BJ (cell line): ENCODE data around the gene UGT1A9. TPM values are rescaled to one million over a fixed set of nuclear protein-coding genes. Genes with fewer than 3 reads are reported as not detected.

Experiments
- CTCF ChIA-PET: fragments of 350-600 bp; formaldehyde crosslinking; extraction: SDS; loops from one replicate; lab custom pipeline; 2021; ENCODE audit warnings: antibody characterized with exemption, inconsistent platforms; lab: Yijun Ruan, JAX
- POLR2A ChIA-PET: fragments of 300-600 bp; sonication (Branson Sonifier 250); formaldehyde crosslinking; extraction: SDS; loops from one replicate; lab custom pipeline; 2021; ENCODE audit warnings: antibody characterized with exemption; lab: Charles Lee
- DNase-seq: peaks from one replicate; pipeline ENCODE4 v3.0.0-alpha.2; 2011; ENCODE audit warnings: low read depth
- H3K27me3 ChIP-seq: 2 replicates; pipeline ENCODE4 v1.6.0; 2011; ENCODE audit warnings: low read length; ENCODE audit not compliant: control insufficient read depth, insufficient read depth
- H3K36me3 ChIP-seq: 2 replicates; pipeline ENCODE4 v1.5.1; 2011; ENCODE audit warnings: low read length; ENCODE audit not compliant: control insufficient read depth, insufficient read depth
- H3K4me3 ChIP-seq: 2 replicates; pipeline ENCODE4 v1.5.1; 2011; ENCODE audit warnings: low read depth, mild to moderate bottlenecking, control low read depth, low read length
- polyA plus RNA-seq: library from polyadenylated mRNA; depleted of rRNA; stranded (reverse); fragments of >200 nt; gene quantifications from 2 replicates; pipeline ENCODE4 v1.2.3, GENCODE V29; 2011
- TF ChIP-seq, protein P1 (sequence below): IDR thresholded peaks from 2 replicates; pipeline ENCODE4 v1.5.1; 2011; ENCODE audit warnings: low read depth, mild to moderate bottlenecking, control low read depth, inconsistent platforms, low read length, moderate library complexity; ENCODE audit not compliant: insufficient read depth

The UGT1A9 gene
- polyA plus RNA-seq, 1 experiment = not detected

DNA sequence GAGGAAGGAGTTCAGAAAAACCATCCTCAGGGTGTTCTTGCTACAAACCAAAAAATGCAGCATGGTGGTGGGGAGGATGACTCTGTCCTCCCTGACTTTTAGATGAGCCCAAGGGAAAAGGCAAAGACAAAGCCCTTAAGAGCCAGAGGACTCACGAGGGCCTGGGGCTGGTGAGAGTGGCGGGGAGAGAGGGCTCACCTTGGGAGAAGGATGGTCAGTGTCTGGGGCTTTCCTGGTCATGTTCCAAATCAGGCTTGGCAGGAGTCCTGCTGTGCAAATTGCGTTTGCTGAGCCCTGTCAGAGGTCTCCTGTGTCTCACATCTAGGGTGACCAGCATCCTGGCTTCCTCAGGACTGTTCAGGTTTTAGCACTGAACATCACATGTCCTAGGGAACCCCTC is 93.1 kb downstream of the UGT1A9 start:
- Histone ChIP-seq H3K27me3 (no peaks in the 10 kb centered on the region), H3K36me3 (no peaks in the 10 kb centered on the region), H3K4me3 (no peak overlapping the region)
- TF ChIP-seq, protein P1, sequence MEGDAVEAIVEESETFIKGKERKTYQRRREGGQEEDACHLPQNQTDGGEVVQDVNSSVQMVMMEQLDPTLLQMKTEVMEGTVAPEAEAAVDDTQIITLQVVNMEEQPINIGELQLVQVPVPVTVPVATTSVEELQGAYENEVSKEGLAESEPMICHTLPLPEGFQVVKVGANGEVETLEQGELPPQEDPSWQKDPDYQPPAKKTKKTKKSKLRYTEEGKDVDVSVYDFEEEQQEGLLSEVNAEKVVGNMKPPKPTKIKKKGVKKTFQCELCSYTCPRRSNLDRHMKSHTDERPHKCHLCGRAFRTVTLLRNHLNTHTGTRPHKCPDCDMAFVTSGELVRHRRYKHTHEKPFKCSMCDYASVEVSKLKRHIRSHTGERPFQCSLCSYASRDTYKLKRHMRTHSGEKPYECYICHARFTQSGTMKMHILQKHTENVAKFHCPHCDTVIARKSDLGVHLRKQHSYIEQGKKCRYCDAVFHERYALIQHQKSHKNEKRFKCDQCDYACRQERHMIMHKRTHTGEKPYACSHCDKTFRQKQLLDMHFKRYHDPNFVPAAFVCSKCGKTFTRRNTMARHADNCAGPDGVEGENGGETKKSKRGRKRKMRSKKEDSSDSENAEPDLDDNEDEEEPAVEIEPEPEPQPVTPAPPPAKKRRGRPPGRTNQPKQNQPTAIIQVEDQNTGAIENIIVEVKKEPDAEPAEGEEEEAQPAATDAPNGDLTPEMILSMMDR = no peak
- no peak for DNase-seq
- POLR2A ChIA-PET = interaction anchor here (0.6 kb wide), 1 partner anchor 1698 kb away, joined by 4 read pairs; no protein-coding TSS in a partner anchor
- CTCF ChIA-PET = interaction anchor here (0.6 kb wide), 1 partner anchor 211 kb away, joined by 3 read pairs; no protein-coding TSS in a partner anchor

DNA sequence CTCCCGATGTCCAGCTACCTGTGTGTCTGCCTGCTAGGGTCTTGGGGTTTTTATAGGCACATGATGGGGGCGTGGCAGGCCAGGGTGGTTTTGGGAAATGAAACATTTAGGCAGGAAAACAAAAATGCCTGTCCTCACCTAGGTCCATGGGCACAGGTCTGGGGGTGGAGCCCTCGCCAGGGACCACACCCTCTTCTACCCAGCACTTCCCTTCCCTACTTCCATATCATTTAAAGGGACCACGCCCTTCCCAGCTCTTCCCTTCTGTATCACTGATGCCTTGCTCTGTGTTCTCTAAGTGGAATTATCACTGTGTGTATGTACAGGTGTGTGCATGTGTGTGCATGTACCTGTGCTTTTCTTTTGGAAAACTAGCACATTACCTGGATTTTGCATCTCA is 94.7 kb downstream of the UGT1A9 start:
- ChIA-PET POLR2A (no interaction called here), CTCF (interaction anchor here (0.8 kb wide), 1 partner anchor 53 kb away, joined by 3 read pairs; no protein-coding TSS in a partner anchor)
- no peak overlapping the region for H3K4me3 ChIP-seq
- TF ChIP-seq, protein P1 = no peak
- H3K27me3 ChIP-seq = no peaks in the 10 kb centered on the region
- H3K36me3 ChIP-seq = no peaks in the 10 kb centered on the region
- DNase-seq = no peak

DNA sequence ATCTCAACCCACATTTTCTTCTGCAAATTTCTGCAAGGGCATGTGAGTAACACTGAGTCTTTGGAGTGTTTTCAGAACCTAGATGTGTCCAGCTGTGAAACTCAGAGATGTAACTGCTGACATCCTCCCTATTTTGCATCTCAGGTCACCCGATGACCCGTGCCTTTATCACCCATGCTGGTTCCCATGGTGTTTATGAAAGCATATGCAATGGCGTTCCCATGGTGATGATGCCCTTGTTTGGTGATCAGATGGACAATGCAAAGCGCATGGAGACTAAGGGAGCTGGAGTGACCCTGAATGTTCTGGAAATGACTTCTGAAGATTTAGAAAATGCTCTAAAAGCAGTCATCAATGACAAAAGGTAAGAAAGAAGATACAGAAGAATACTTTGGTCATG is 96.4 kb downstream of the UGT1A9 start:
- TF ChIP-seq, protein P1 = no peak
- ChIA-PET CTCF (no interaction called here), POLR2A (no interaction called here)
- Histone ChIP-seq H3K27me3 (no peaks in the 10 kb centered on the region), H3K36me3 (no peaks in the 10 kb centered on the region), H3K4me3 (no peak overlapping the region)
- no peak for DNase-seq

DNA sequence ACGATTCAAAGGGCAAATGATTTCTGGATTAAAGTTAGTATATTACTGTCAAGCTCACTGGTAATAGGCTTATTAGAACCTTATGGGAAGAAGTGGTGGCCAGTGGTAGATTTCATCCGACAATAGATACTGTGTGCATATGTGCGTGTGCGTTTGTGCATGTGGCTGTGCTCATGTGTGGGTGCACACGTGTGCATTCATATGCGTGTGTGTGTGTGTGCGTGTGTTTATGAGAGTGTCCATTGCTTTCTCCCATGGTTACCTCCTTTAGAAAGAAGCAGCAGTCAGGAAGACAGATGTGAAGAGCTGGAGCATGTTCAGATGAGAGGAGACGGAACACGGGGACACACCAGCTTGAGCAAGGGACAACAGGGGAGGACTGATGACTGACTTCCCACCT is 97.6 kb downstream of the UGT1A9 start:
- DNase-seq = no peak

DNA sequence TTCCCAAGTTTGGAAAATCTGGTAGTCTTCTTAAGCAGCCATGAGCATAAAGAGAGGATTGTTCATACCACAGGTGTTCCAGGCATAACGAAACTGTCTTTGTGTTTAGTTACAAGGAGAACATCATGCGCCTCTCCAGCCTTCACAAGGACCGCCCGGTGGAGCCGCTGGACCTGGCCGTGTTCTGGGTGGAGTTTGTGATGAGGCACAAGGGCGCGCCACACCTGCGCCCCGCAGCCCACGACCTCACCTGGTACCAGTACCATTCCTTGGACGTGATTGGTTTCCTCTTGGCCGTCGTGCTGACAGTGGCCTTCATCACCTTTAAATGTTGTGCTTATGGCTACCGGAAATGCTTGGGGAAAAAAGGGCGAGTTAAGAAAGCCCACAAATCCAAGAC is 100.5 kb downstream of the UGT1A9 start:
- CTCF ChIA-PET = no interaction called here

More for the DNA sequence above, 97.6 kb downstream of the UGT1A9 start:
- no peaks in the 10 kb centered on the region for H3K27me3 ChIP-seq
- ChIA-PET CTCF (no interaction called here), POLR2A (no interaction called here)
- H3K4me3 ChIP-seq = no peak overlapping the region
- TF ChIP-seq, protein P1 = no peak
- no peaks in the 10 kb centered on the region for H3K36me3 ChIP-seq

More for the DNA sequence above, 100.5 kb downstream of the UGT1A9 start:
- no peak for DNase-seq
- Histone ChIP-seq H3K36me3 (no peaks in the 10 kb centered on the region), H3K27me3 (no peaks in the 10 kb centered on the region), H3K4me3 (no peak overlapping the region)
- POLR2A ChIA-PET = no interaction called here
- TF ChIP-seq, protein P1 = no peak
